ENCODE measurements around the gene KCNIP3.

KCNIP3 gene

DNA sequence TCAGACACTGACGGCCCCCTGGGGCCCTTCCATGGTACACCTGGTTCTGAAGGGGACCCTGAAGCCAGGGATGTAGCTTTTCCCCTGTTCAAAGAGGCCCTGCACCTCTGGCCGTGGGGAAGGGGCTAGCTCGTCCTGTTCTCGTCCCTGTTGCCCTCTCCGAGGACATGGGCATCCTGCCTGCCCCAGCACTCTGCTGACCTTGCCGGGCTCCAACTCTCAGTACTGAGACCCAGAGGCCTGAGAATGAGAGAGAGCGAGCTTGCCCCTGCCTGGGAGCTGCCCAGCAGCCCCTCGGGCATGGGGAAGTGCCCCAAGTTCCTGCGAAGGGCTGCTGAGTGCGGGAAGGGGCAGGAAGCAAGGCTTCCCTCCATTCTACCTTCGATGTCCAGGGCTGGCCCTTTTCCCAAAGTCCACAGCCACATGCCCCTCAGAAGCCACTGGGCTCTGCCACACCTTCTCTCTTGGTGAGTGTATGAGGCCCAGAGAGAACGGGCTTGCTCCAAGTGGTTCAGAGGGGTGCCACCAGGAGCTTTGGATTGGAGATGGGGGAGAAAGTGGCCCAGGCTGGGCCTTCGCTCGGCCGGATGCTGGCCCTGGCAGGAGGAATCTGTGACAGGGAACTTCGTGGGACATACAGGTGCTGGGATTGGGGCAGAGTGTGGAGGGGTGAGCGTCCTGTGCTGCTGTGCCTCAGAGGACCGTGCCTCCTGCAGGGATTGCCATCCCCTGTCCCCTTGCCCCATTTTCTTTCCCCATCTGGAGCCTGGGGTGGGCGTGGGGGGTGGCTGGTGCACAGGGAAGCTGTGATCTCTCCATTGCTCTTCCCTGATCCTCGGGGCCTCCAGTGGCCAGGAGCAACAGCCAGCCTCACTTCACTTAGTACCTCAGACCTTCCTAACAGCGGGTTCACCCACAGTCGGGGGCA, 50.8 kb downstream of the KCNIP3 start:
- TF ChIP-seq, protein P1, sequence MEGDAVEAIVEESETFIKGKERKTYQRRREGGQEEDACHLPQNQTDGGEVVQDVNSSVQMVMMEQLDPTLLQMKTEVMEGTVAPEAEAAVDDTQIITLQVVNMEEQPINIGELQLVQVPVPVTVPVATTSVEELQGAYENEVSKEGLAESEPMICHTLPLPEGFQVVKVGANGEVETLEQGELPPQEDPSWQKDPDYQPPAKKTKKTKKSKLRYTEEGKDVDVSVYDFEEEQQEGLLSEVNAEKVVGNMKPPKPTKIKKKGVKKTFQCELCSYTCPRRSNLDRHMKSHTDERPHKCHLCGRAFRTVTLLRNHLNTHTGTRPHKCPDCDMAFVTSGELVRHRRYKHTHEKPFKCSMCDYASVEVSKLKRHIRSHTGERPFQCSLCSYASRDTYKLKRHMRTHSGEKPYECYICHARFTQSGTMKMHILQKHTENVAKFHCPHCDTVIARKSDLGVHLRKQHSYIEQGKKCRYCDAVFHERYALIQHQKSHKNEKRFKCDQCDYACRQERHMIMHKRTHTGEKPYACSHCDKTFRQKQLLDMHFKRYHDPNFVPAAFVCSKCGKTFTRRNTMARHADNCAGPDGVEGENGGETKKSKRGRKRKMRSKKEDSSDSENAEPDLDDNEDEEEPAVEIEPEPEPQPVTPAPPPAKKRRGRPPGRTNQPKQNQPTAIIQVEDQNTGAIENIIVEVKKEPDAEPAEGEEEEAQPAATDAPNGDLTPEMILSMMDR (IDR thresholded peaks at IDR 0.05; ENCODE audit: insufficient read depth, low read depth, low read length, missing control alignments), result no peak
- no peak overlapping the region for H3K4me3 ChIP-seq (ENCODE audit: low read length)
- no peak for DNase-seq (ENCODE audit: low read depth)

DNA sequence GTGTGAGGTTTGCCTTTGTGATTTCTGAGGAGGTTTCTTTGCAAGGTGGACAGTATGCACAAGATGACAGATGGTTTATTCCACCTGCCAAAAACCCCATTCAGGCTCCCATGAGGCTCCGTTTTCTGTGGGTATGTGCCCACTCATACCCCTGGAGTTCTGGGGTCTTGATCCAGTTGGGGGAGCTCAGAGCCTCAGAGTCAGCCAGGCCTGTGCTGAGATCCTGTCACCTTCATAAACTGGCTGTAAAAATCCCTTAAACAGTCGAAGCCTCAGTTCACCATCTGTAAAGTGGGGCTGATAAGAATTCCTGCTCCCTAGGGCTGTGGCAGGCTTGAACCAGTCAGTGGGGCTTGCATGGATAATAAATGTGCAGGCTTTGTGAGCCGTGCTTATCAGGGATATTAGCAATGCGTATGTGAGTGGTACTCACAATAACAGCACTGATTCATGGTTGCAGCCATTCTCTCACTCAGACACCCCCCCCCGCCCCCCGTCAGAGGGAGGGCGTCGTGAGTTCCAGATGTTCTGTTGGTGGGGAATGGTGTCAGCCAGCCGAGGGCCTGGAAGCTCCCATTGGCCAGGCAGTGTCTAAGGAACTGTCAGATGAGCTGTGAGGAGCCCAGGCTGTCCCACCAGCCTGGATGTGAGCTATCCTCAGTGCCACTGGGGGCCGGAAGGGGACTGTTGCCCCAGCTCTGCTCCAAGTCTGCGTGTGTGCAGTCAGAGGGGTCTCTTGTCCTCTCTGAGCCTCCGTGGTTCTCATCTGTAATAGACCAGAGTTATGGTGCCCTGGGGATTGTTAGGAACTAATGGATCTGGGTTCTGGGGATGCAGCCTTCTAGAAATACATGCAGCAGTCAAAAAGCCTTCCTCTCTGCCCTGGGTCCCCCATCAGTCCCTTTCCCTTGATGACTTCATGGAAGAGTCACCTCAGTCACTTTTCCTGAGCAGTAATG, 51.7 kb downstream of the KCNIP3 start:
- no peak for DNase-seq (ENCODE audit: low read depth)
- H3K4me3 ChIP-seq (ENCODE audit: low read length), result no peak overlapping the region
- TF ChIP-seq, protein P1 (IDR thresholded peaks at IDR 0.05; ENCODE audit: insufficient read depth, low read depth, low read length, missing control alignments), result no peak

DNA sequence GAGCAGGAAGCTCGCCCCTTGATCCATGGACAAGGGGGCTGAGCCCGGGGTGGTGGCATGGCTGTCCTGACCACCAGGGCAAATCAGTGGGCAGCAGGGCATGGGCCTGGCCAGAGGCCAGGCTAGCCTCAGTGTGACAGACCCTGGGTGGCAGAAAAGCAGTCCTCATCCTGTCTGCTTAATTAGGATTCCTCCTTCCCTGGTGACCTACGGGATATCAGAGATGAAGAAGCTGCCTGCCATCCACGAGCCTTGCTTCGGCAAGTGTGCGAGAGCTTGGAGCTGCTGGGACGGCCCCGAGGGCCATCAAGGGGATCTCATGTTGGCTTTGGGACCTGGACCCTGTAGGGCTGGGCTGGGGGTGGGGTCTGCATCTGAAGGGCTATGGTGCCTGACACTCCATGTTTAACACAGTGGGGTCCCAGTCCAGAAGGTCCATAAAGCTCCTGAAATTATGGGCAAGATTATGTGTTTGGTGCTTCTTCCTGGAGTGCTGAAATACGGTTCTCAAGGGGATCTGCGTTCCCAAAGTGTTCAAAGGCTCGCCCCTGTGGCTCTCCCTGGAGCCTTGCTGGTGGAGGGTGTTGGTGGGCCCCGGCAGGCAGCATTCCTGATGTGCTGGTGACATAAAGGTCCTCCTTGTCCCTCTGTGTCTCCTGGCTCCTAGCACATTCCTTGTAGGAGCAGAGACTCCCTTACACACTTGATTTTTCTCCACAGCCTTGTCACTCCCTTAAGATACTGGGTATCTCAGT, 52.6 kb downstream of the KCNIP3 start:
- DNase-seq (ENCODE audit: low read depth), result no peak
- TF ChIP-seq, protein P1 (IDR thresholded peaks at IDR 0.05; ENCODE audit: insufficient read depth, low read depth, low read length, missing control alignments), result no peak

DNA sequence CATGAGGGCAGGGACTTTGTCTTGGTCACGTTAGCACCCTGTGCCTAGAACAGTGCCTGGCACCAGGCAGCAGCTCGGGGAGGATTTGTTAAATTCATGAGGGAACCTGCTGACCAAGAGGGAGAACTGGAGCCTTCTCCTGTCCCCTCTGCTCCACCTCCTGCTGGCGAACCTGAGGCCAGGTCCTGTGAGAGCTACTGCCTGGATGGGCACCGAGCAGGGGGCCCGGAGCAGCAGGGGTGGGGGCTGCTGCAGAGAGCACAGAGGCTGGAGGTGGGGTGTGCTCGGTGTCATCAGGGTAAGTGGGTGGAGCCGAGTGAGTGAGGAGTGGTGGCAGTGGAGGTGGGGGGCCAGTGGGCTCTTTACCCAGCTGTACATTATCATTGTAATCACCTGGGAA, 53.2 kb downstream of the KCNIP3 start:
- TF ChIP-seq, protein P1 (IDR thresholded peaks at IDR 0.05; ENCODE audit: insufficient read depth, low read depth, low read length, missing control alignments), result no peak
- no peak for DNase-seq (ENCODE audit: low read depth)
- no peak overlapping the region for H3K4me3 ChIP-seq (ENCODE audit: low read length)

More for the DNA sequence above, 52.6 kb downstream of the KCNIP3 start:
- no peak overlapping the region for H3K4me3 ChIP-seq (ENCODE audit: low read length)

DNA sequence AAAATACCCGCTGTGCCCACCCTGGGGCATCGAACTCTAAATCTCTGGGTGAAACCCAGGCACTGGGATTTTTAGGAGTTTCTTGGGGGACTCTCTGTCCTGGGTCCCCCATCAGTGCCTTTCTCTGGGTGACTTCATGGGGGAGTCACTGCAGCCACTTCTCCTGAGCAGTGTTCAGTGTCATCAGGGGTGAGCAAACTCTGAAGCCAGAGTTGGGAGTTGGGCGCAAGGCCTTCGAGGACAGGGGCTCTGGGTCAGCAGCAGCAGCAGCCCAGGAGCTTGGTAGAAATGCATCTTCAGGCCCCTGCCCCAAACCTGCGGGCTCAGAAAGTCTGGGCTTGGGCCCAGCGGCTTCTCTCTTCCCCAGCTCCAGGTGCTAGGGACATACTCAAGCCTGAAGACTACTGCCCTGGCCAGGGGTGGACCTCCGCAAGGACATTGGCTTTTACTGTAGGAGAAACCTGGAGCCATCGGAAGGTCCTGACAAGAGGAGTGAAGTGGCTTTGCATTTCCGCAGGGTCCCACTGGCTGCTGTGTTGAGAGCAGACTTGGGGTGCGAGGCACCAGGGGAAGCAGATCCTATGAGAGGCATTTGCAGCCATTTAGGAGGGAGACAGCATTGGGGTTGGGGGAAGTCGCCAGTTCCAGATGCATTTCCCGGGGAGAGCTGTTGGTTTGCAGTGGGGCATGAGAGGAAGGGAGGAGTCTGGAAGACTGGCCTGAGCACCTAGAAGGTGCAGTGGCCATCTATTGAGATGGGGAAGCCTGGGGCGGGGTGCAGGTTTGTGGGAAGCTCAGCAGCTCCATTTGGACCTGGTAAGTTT, 53.8 kb downstream of the KCNIP3 start:
- TF ChIP-seq, protein P1 (IDR thresholded peaks at IDR 0.05; ENCODE audit: insufficient read depth, low read depth, low read length, missing control alignments), result no peak

DNA sequence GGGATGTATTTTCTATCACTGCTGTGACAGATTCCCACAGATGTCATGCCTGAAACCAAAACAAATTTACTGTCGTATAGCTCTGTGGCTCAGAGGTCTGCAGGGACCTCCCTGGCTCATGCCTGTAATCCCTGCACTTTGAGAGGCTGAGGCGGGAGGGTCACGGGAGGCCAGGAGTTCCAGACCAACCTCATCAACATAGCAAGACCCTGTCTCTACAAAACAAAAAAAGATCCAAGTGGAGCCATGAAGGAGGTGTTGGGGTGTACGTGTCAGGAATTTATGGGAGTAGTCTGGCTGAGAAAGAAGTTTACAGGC, 54.4 kb downstream of the KCNIP3 start:
- no peak overlapping the region for H3K4me3 ChIP-seq (ENCODE audit: low read length)
- TF ChIP-seq, protein P1 (IDR thresholded peaks at IDR 0.05; ENCODE audit: insufficient read depth, low read depth, low read length, missing control alignments), result no peak
- DNase-seq (ENCODE audit: low read depth), result no peak

More for the DNA sequence above, 53.8 kb downstream of the KCNIP3 start:
- no peak for DNase-seq (ENCODE audit: low read depth)
- H3K4me3 ChIP-seq (ENCODE audit: low read length), result no peak overlapping the region

Data from epithelial cell of esophagus (primary cell).